ENCODE measurements around the gene ZNF69.

DNA sequence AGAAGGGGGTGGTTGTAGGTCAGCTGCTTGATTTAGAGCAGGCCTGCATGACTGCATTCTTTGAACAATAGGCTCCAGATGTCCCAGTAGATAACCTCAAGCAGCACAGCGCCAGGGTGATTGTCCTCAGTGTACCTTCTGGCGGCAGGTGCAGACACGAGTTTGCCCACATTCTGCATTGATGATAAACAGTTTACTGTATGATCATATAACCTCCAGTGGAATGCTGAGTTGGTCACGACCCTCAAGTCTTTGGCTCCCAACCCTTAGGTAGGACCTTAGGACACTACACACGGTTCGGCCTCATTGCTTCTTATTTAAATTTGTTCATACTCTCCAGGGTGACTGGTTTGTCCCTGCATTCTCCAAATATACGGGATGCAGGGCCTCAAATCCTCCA lies 26.9 kb upstream of the ZNF69 start:
- TF ChIP-seq, protein P1, sequence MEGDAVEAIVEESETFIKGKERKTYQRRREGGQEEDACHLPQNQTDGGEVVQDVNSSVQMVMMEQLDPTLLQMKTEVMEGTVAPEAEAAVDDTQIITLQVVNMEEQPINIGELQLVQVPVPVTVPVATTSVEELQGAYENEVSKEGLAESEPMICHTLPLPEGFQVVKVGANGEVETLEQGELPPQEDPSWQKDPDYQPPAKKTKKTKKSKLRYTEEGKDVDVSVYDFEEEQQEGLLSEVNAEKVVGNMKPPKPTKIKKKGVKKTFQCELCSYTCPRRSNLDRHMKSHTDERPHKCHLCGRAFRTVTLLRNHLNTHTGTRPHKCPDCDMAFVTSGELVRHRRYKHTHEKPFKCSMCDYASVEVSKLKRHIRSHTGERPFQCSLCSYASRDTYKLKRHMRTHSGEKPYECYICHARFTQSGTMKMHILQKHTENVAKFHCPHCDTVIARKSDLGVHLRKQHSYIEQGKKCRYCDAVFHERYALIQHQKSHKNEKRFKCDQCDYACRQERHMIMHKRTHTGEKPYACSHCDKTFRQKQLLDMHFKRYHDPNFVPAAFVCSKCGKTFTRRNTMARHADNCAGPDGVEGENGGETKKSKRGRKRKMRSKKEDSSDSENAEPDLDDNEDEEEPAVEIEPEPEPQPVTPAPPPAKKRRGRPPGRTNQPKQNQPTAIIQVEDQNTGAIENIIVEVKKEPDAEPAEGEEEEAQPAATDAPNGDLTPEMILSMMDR (IDR thresholded peaks at IDR 0.05), result no peak
- TF ChIP-seq POLR2A (IDR thresholded peaks at IDR 0.05), result no peak
- TF ChIP-seq EP300 (IDR thresholded peaks at IDR 0.05), result no peak
